ENCODE data around the gene MPHOSPH8.
"Not testable (repeated sequence)": the region's sequence is repeated elsewhere in the genome, so short reads cannot be mapped to it uniquely, and the experiment has no call there.

GRCh38 chr13:19709039-19709438, 75.6 kb downstream of the MPHOSPH8 start:
- TF ChIP-seq EP300, POLR2A (IDR thresholded peaks at IDR 0.05): not testable (repeated sequence)

All from tibial nerve (tissue), 3 donors.